Measurements from ENCODE around the gene FGF1. TPM values are rescaled to one million over a fixed set of nuclear protein-coding genes. Genes with fewer than 3 reads are reported as not detected.

The FGF1 gene
- total RNA-seq, 2 experiments from 2014 or later, result not detected

- ChIA-PET POLR2A (no interaction called here), CTCF (interaction anchor here (1.1 to 3.5 kb wide), 5 partner anchors 16 to 709 kb away, joined by 3 to 23 read pairs (median 6); no protein-coding TSS in a partner anchor)
- TF ChIP-seq CTCF (IDR thresholded peaks at IDR 0.05), result no peak
- Histone ChIP-seq H3K27ac (ENCODE audit: low read depth in 1 of 2, low read length in 2 of 2) (no peak overlapping the region), H3K9me3 (ENCODE audit: control insufficient read depth in 1 of 2, insufficient read depth in 1 of 2, low read length in 2 of 2) (no peaks in the 10 kb centered on the region), H3K4me1 (ENCODE audit: insufficient read depth, low read length) (no peaks in the 10 kb centered on the region), H3K27me3 (ENCODE audit: control insufficient read depth in 1 of 2, insufficient read depth in 2 of 2, low read length in 2 of 2) (no peaks in the 10 kb centered on the region), H3K36me3 (ENCODE audit: insufficient read depth, low read length) (no peaks in the 10 kb centered on the region), H3K4me3 (ENCODE audit: low read length) (no peak overlapping the region)
- DNase-seq, result no peak
- intact Hi-C loops (cut with DNase I, micrococcal nuclease), result loop anchor here (2.0 to 10.0 kb wide), 5 partner anchors 43 to 1003 kb away; no protein-coding TSS in a partner anchor
- Mint-ChIP-seq H3K27me3 (no peaks in the 10 kb centered on the region), H3K27ac (no peak overlapping the region), H3K4me3 (no peak overlapping the region), H3K4me1 (ENCODE audit: low read depth) (no peaks in the 10 kb centered on the region), H3K9me3 (no peaks in the 10 kb centered on the region), H3K36me3 (ENCODE audit: low read depth) (no peaks in the 10 kb centered on the region)
- no peak for ATAC-seq (ENCODE audit: poor library complexity)
These were observed 11.7 kb upstream of the FGF1 start for GRCh38 chr5:142697356-142698255.

GRCh38 chr5:142696379-142696778, 10.5 kb upstream of the FGF1 start:
- H3K4me3 Mint-ChIP-seq, result no peak overlapping the region
- no peak overlapping the region for H3K27ac ChIP-seq (ENCODE audit: low read depth in 1 of 2, low read length in 2 of 2)
- DNase-seq (no peak), ATAC-seq (ENCODE audit: poor library complexity) (no peak)
- H3K27me3 ChIP-seq (ENCODE audit: control insufficient read depth in 1 of 2, insufficient read depth in 2 of 2, low read length in 2 of 2), result no peaks in the 10 kb centered on the region
- POLR2A ChIA-PET, result no interaction called here
- CTCF ChIA-PET, result interaction anchor here (1.2 kb wide), 1 partner anchor 17 kb away, joined by 3 read pairs; no protein-coding TSS in a partner anchor
- H3K9me3 ChIP-seq (ENCODE audit: control insufficient read depth in 1 of 2, insufficient read depth in 1 of 2, low read length in 2 of 2), result no peaks in the 10 kb centered on the region
- intact Hi-C loops (cut with DNase I, micrococcal nuclease), result loop anchor here (10.0 kb wide), 2 partner anchors 392 to 1002 kb away; no protein-coding TSS in a partner anchor
- no peak overlapping the region for H3K4me3 ChIP-seq (ENCODE audit: low read length)
- H3K36me3 ChIP-seq (ENCODE audit: insufficient read depth, low read length), result no peaks in the 10 kb centered on the region
- H3K27ac Mint-ChIP-seq, result no peak overlapping the region
- H3K27me3 Mint-ChIP-seq, result no peaks in the 10 kb centered on the region
- no peaks in the 10 kb centered on the region for H3K9me3 Mint-ChIP-seq
- no peaks in the 10 kb centered on the region for H3K4me1 ChIP-seq (ENCODE audit: insufficient read depth, low read length)
- no peak for TF ChIP-seq CTCF (IDR thresholded peaks at IDR 0.05)
- no peaks in the 10 kb centered on the region for H3K4me1 Mint-ChIP-seq (ENCODE audit: low read depth)
- H3K36me3 Mint-ChIP-seq (ENCODE audit: low read depth), result no peaks in the 10 kb centered on the region

- Histone ChIP-seq H3K9me3 (ENCODE audit: control insufficient read depth in 1 of 2, insufficient read depth in 1 of 2, low read length in 2 of 2) (no peaks in the 10 kb centered on the region), H3K27ac (ENCODE audit: low read depth in 1 of 2, low read length in 2 of 2) (no peak overlapping the region), H3K4me3 (ENCODE audit: low read length) (no peak overlapping the region), H3K27me3 (ENCODE audit: control insufficient read depth in 1 of 2, insufficient read depth in 2 of 2, low read length in 2 of 2) (no peaks in the 10 kb centered on the region), H3K36me3 (ENCODE audit: insufficient read depth, low read length) (no peaks in the 10 kb centered on the region), H3K4me1 (ENCODE audit: insufficient read depth, low read length) (no peaks in the 10 kb centered on the region)
- no peak for DNase-seq
- intact Hi-C loops (cut with DNase I, micrococcal nuclease), result loop anchor here (10.0 kb wide), 2 partner anchors 389 to 999 kb away; no protein-coding TSS in a partner anchor
- POLR2A ChIA-PET, result interaction anchor here (0.8 kb wide), 1 partner anchor 39 kb away, joined by 3 read pairs; no protein-coding TSS in a partner anchor
- no peak for TF ChIP-seq CTCF (IDR thresholded peaks at IDR 0.05)
- Mint-ChIP-seq H3K4me3 (no peak overlapping the region), H3K27me3 (peaks cover 6% of the 10 kb centered on the region), H3K36me3 (ENCODE audit: low read depth) (no peaks in the 10 kb centered on the region), H3K4me1 (ENCODE audit: low read depth) (no peaks in the 10 kb centered on the region), H3K9me3 (no peaks in the 10 kb centered on the region), H3K27ac (no peak overlapping the region)
- ATAC-seq (ENCODE audit: poor library complexity), result no peak
- CTCF ChIA-PET, result no interaction called here
These were observed 8.4 kb upstream of the FGF1 start for GRCh38 chr5:142694092-142694856.
